WTC11 (cell line): Measurements from ENCODE around the gene URM1.

Source experiments
- ATF3 ChIP-seq: sonication (generic); formaldehyde crosslinking; conservative IDR thresholded peaks from 2 replicates; pipeline ENCODE4 v1.8.1; 2022; ENCODE audit warnings: mild to moderate bottlenecking, missing genetic modification reagents
- CTCF ChIP-seq: fragments of 200-600 bp; IDR thresholded peaks from 2 replicates; pipeline ENCODE4 v1.8.0; 2022; ENCODE audit warnings: antibody characterized with exemption
- STAT6 ChIP-seq: sonication (generic); formaldehyde crosslinking; conservative IDR thresholded peaks from 2 replicates; pipeline ENCODE4 v1.8.1; 2023; ENCODE audit warnings: mild to moderate bottlenecking, low read depth, missing genetic modification reagents, moderate library complexity
- TCF7 ChIP-seq: sonication (generic); formaldehyde crosslinking; IDR thresholded peaks from 2 replicates; pipeline ENCODE4 v1.8.0; 2022; ENCODE audit warnings: mild to moderate bottlenecking, low read depth, missing genetic modification reagents, moderate library complexity
- ZBTB21 ChIP-seq: sonication (generic); formaldehyde crosslinking; IDR thresholded peaks from 2 replicates; pipeline ENCODE4 v1.8.1; 2023; ENCODE audit warnings: mild to moderate bottlenecking, missing genetic modification reagents, borderline replicate concordance

GRCh38 chr9:128414461-128414860 lies 43.3 kb downstream of the URM1 start:
- TF ChIP-seq CTCF = no peak
- TF ChIP-seq STAT6 (CRISPR knock-in tag) = no peak
- TF ChIP-seq ZBTB21 = no peak
- no peak for TF ChIP-seq TCF7
- TF ChIP-seq ATF3 = no peak
